Measurements from ENCODE around the gene PHTF2.
"Not testable (repeated sequence)": the region's sequence is repeated elsewhere in the genome, so short reads cannot be mapped to it uniquely, and the experiment has no call there.

The PHTF2 gene

DNA sequence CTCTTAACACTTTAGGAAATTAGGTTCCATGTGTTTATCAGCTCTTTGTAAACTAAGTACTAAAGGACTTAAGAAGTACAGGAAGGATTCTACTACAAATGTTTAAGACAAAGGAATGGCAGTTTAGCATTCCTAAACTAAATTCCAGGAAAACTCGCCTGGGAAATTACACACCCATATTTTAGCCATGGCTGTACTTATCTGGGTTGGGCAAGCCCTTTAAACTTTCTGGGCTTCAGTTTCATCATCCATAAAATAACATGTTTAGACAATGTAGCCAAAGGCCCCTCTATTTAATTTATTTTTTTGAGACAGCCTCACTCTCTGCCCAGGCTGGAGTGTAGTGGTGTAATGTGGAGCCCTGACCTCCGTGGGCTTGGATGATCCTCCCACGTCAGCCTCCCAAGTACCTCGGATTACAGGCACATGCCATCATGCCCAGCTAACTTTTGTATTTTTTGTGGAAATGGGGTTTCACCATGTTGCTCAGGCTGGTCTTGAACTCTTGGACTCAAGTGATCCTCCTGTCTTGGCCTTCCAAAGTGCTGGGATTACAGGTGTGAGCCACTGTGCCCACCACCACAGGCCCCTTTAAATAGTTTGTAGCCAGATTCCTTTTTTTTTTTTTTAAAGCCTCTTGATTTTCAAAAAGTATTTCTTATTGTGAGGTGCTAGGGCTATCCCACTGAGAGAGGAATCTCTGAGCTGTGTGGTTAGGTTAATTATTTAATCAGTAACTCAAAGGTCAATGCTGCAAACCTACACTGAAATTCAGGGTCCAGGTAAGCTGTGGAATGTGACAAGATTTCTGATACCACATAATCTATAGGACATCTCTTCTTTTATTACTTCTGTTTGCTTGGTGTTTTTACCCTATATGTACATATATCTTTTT lies 32.4 kb upstream of the PHTF2 start:
- Histone ChIP-seq H3K4me1 (peaks cover 3 to 26% (median 3%) of the 10 kb centered on the region in 10 experiments), H3K27ac (peak overlapping the region in 3 of 11 experiments; percentile 25 to 36 (median 26); a peak in 4 of 22 replicates), H3K4me2 (peak overlapping the region in 3 of 11 experiments; percentile 0 to 60 (median 33); a peak in 4 of 22 replicates), H3K9me3 (replicated peaks in 1 of 11) (no peaks in the 10 kb centered on the region), H3K9ac (no peak overlapping the region), H3K4me3 (no peak overlapping the region), H4K20me1 (peaks cover 0 to 43% (median 14%) of the 10 kb centered on the region in 11 experiments; a peak in 12 of 22 replicates), H3K36me3 (peaks cover 38 to 64% (median 47%) of the 10 kb centered on the region in 11 experiments), H3K27me3 (no peaks in the 10 kb centered on the region)
- no peak for TF ChIP-seq Cebpa-rat (IDR thresholded peaks at IDR 0.05)

DNA sequence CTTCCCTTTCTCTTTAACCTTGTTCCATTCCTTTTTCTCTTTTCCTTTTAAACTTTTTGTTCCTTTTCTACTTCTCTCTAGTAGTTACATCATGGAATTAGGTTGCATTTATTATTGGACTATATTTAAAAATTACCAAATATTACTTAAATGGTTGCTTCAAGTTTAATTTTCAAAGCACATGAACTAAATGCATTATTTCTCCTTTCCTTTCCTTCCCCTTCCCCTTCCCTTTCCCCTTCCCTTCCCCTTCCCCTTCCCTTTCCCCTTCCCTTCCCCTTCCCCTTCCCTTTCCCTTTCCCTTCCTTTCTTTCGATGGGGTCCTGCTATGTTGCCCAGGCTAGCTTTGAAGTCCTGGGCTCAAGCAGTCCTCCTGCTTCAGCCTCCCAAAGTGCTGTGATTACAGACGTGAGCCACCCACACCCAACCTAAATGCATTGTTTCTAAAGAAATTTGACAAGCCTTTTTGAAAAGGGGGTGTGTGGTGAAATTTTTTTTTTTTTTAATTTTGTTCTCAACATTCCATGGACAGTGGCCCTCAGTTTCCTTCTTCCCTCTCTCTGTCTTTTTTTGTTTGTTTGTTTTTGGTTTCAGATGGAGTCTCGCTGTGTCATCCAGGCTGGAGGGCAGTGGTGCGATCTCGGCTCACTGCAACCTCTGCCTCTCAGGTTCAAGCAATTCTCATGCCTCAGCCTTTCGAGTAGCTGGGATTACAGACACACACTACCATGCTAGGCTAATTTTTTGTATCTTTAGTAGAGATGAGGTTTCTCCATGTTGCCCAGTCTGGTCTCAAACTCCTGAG lies 31.6 kb upstream of the PHTF2 start:
- Histone ChIP-seq H3K27me3 (no peaks in the 10 kb centered on the region), H3K4me3 (no peak overlapping the region), H4K20me1 (peaks cover 0 to 36% (median 12%) of the 10 kb centered on the region in 11 experiments; a peak in 12 of 22 replicates), H3K9me3 (replicated peaks in 1 of 11) (no peaks in the 10 kb centered on the region), H3K9ac (no peak overlapping the region), H3K4me1 (peaks cover 0 to 23% (median 0%) of the 10 kb centered on the region in 10 experiments; a peak in 9 of 20 replicates), H3K27ac (no peak overlapping the region), H3K36me3 (peaks cover 45 to 72% (median 55%) of the 10 kb centered on the region in 11 experiments), H3K4me2 (no peak overlapping the region)
- no peak for TF ChIP-seq Cebpa-rat (IDR thresholded peaks at IDR 0.05)

DNA sequence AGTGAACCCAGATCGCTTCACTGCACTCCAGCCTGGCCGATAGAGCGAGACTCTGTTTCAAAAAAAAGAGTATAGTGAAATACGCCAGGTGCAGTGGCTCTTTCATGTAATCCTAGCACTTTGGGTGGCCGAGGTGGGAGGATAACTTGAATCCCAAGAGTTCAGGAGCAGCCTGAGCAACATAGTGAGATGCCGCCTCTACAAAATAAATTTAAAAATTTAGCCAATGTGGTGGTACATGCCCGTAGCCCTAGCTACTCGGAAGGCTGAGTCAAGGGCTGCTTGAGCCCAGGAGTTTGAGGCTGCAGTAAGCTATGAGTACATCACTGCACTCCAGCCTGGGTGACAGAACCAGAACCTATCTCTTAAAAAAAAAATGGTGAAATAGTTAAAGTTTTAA lies 28.3 kb upstream of the PHTF2 start:
- no peak overlapping the region for H3K4me2 ChIP-seq
- peaks cover 0 to 13% (median 0%) of the 10 kb centered on the region in 10 experiments; a peak in 8 of 20 replicates for H3K4me1 ChIP-seq
- no peaks in the 10 kb centered on the region for H3K27me3 ChIP-seq
- H3K36me3 ChIP-seq: peaks cover 78 to 90% (median 84%) of the 10 kb centered on the region in 11 experiments
- TF ChIP-seq Cebpa-rat (IDR thresholded peaks at IDR 0.05): no peak
- H4K20me1 ChIP-seq: peaks cover 0 to 10% (median 0%) of the 10 kb centered on the region in 11 experiments; a peak in 5 of 22 replicates
- no peak overlapping the region for H3K27ac ChIP-seq
- peaks cover 0 to 12% (median 10%) of the 10 kb centered on the region in 11 experiments; a peak in 17 of 22 replicates for H3K9me3 ChIP-seq (replicated peaks in 1 of 11)
- no peak overlapping the region for H3K9ac ChIP-seq
- no peak overlapping the region for H3K4me3 ChIP-seq

DNA sequence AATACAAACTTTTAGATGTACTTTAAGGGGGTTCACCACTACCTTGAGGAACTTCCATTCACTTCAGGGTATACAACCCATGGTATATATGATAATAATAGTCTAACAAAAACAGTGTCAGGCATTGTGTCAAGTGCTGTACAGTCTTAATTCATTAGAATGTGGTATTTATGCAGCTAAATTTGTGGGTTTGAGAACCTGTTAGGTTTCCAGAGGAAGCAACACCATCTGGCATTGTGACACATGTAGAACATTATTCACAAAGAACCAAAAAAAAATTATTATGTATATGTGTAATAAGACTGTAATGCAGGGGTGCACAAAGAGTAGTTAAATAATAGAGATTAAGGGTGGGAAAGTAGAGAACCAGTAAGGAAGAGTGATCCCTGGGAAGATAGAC lies 26.7 kb upstream of the PHTF2 start:
- Histone ChIP-seq H3K4me3 (no peak overlapping the region), H3K27me3 (no peaks in the 10 kb centered on the region), H3K9ac (no peak overlapping the region), H4K20me1 (peaks cover 0 to 5% (median 0%) of the 10 kb centered on the region in 11 experiments; a peak in 1 of 22 replicates), H3K27ac (no peak overlapping the region), H3K4me1 (no peaks in the 10 kb centered on the region; a peak in 1 of 20 replicates), H3K4me2 (no peak overlapping the region), H3K36me3 (peaks cover 82 to 92% (median 89%) of the 10 kb centered on the region in 11 experiments), H3K9me3 (replicated peaks in 1 of 11) (peaks cover 12 to 25% (median 22%) of the 10 kb centered on the region in 11 experiments)
- TF ChIP-seq Cebpa-rat (IDR thresholded peaks at IDR 0.05): no peak

DNA sequence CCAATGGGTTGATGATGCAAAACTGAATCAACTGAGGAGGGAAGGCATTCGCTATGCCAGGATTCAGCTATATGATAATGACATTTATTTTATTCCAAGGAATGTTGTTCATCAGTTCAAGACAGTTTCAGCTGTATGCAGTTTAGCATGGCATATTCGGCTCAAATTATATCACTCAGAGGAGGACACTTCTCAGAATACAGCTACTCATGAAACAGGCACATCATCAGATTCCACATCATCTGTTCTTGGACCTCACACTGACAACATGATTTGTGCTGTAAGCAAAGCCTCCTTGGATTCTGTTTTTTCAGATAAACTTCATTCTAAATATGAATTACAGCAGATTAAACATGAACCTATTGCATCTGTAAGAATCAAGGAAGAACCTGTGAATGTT lies 20.0 kb upstream of the PHTF2 start:
- no peaks in the 10 kb centered on the region for H4K20me1 ChIP-seq
- no peak overlapping the region for H3K9ac ChIP-seq
- no peak overlapping the region for H3K27ac ChIP-seq
- H3K36me3 ChIP-seq: peaks cover 83 to 97% (median 91%) of the 10 kb centered on the region in 11 experiments
- H3K4me2 ChIP-seq: no peak overlapping the region
- no peak for TF ChIP-seq Cebpa-rat (IDR thresholded peaks at IDR 0.05)
- no peak overlapping the region for H3K4me3 ChIP-seq
- H3K4me1 ChIP-seq: no peaks in the 10 kb centered on the region; a peak in 1 of 20 replicates
- no peaks in the 10 kb centered on the region for H3K27me3 ChIP-seq
- H3K9me3 ChIP-seq (replicated peaks in 1 of 11): peaks cover 12 to 28% (median 22%) of the 10 kb centered on the region in 11 experiments

DNA sequence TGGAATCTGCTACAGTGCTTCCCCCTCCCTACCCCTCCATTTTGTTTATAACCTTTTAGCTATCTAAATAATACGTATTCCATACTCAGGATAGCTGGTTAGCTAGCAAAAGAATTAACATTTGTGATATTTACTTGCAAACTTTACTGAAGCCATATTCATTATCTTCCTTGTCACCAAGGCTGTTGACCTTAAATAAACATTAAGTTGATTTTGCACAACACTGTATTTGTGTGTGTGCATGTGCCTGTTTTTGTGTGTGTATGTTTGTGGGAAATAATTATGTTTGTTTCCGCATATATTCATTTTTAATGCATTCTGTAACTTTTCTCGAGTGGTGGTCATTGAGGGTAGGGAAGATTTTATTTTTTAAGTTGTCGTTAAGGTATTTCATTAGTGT lies 16.2 kb upstream of the PHTF2 start:
- Histone ChIP-seq H3K9me3 (replicated peaks in 1 of 11) (peaks cover 10 to 32% (median 24%) of the 10 kb centered on the region in 11 experiments), H3K27ac (no peak overlapping the region), H3K4me3 (no peak overlapping the region), H3K9ac (no peak overlapping the region), H3K4me1 (peaks cover 0 to 15% (median 0%) of the 10 kb centered on the region in 10 experiments; a peak in 4 of 20 replicates), H3K36me3 (peaks cover 66 to 97% (median 87%) of the 10 kb centered on the region in 11 experiments), H4K20me1 (no peaks in the 10 kb centered on the region), H3K4me2 (no peak overlapping the region), H3K27me3 (no peaks in the 10 kb centered on the region)
- no peak for TF ChIP-seq Cebpa-rat (IDR thresholded peaks at IDR 0.05)

DNA sequence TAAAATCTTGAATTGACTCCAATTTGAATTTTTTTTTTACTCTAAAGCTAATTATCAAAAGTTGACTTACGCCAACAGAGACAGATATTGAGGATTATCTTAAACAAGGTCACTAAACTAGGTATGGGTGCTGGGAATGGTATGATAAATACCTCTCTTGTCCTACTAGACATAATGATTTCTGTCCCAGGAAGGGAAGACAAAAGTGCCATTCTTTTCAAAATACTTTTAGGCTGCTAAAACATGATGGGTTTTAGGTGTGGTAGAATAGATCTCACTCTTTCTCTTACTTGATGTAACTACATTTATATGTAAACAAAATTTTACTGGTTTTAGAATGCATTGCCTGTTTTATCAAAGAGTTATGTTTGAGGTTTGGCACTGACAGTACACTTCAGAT lies 15.5 kb upstream of the PHTF2 start:
- H3K9ac ChIP-seq: no peak overlapping the region
- no peak overlapping the region for H3K4me3 ChIP-seq
- no peaks in the 10 kb centered on the region for H3K27me3 ChIP-seq
- H3K4me1 ChIP-seq: peaks cover 0 to 15% (median 0%) of the 10 kb centered on the region in 10 experiments; a peak in 4 of 20 replicates
- peaks cover 0 to 3% (median 0%) of the 10 kb centered on the region in 11 experiments; a peak in 1 of 22 replicates for H4K20me1 ChIP-seq
- H3K27ac ChIP-seq: no peak overlapping the region
- TF ChIP-seq Cebpa-rat (IDR thresholded peaks at IDR 0.05): no peak
- peaks cover 63 to 95% (median 86%) of the 10 kb centered on the region in 11 experiments for H3K36me3 ChIP-seq
- H3K4me2 ChIP-seq: no peak overlapping the region
- H3K9me3 ChIP-seq (replicated peaks in 1 of 11): peaks cover 10 to 32% (median 24%) of the 10 kb centered on the region in 11 experiments

DNA sequence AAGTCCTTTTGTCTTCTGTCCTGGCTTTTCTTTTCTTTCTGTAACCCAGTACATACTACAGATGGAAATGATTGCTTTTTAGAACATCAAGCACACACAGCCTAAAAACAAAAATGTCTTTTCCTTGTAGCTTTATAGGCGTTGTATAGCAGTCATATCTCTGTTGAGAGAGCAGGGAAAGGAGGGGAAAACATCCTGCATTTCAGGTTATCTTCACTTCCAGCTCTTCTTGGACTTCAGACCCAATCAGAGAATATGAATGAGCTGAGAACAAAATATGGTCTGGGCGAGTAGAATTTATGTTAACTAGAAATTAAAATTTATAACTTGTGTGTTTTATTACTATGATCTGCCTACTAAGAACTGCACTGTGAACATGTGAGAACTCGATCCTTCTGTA lies 15.0 kb upstream of the PHTF2 start:
- no peak overlapping the region for H3K9ac ChIP-seq

DNA sequence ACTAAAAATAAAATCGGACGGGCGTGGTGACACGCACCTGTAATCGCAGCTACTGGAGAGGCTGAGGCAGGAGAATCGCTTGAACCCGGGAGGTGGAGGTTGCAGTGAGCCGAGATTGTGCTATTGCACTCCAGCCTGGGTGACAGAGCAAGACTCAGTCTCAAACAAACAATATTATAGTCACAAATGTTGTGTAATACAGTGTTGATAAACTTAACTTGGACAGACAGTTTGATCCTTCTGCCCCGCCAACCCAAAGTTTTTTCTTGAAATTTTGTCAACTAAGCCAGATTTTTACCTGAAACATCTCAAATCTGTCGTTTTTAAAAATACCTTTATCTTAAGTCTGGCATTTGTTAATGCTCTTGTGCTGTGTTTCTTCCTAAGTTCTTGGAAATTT lies 14.1 kb upstream of the PHTF2 start:
- Histone ChIP-seq H3K4me1 (peaks cover 0 to 15% (median 0%) of the 10 kb centered on the region in 10 experiments; a peak in 4 of 20 replicates), H3K4me2 (peak overlapping the region in 2 of 11 experiments; percentile 43 to 55; a peak in 4 of 22 replicates), H3K36me3 (peaks cover 50 to 86% (median 73%) of the 10 kb centered on the region in 11 experiments), H3K9me3 (replicated peaks in 1 of 11) (peaks cover 10 to 32% (median 24%) of the 10 kb centered on the region in 11 experiments)
- not testable (repeated sequence) for H3K9ac ChIP-seq, H4K20me1 ChIP-seq, H3K27ac ChIP-seq, H3K4me3 ChIP-seq, H3K27me3 ChIP-seq

More for the DNA sequence above, 15.0 kb upstream of the PHTF2 start:
- H4K20me1 ChIP-seq: peaks cover 0 to 7% (median 0%) of the 10 kb centered on the region in 11 experiments; a peak in 1 of 22 replicates
- H3K27ac ChIP-seq: no peak overlapping the region
- H3K4me2 ChIP-seq: no peak overlapping the region
- H3K27me3 ChIP-seq: no peaks in the 10 kb centered on the region
- no peak for TF ChIP-seq Cebpa-rat (IDR thresholded peaks at IDR 0.05)
- no peak overlapping the region for H3K4me3 ChIP-seq
- H3K36me3 ChIP-seq: peaks cover 59 to 91% (median 81%) of the 10 kb centered on the region in 11 experiments
- H3K9me3 ChIP-seq (replicated peaks in 1 of 11): peaks cover 10 to 32% (median 24%) of the 10 kb centered on the region in 11 experiments
- peaks cover 0 to 15% (median 0%) of the 10 kb centered on the region in 10 experiments; a peak in 4 of 20 replicates for H3K4me1 ChIP-seq
